Adrenal gland (tissue), 12 donors: ENCODE results near the gene MACROD2. TPM values are rescaled to one million over a fixed set of nuclear protein-coding genes. Genes with fewer than 3 reads are reported as not detected.

Experiments
- DNase-seq, 7 donors: peaks; one replicate each; pipeline ENCODE4 v3.0.0-alpha.2; 2019 to 2020
- H3K27ac ChIP-seq, 5 donors: fragments of 200-600 bp; sonication (generic) in 4 of 5; 1 replicate in 3 of 5; 2 replicates in 2 of 5; pipeline versions ENCODE4 v1.5.1 to v1.8.0; 2016 to 2020; ENCODE audit warnings: mild to moderate bottlenecking in 1 of 5
- H3K27me3 ChIP-seq: fragments of 200-600 bp; 2 replicates; pipeline ENCODE4 v1.8.0; 2021
- H3K36me3 ChIP-seq, 2 donors: fragments of 200-600 bp; replicated peaks in 1 of 2; 1 replicate in 1 of 2; 2 replicates in 1 of 2; pipeline versions ENCODE4 v1.5.1 to v1.8.0; 2018 to 2022
- H3K4me1 ChIP-seq, 2 donors: fragments of 200-600 bp; replicated peaks in 1 of 2; 1 replicate in 1 of 2; 2 replicates in 1 of 2; pipeline versions ENCODE4 v1.5.1 to v1.8.0; 2018 to 2021
- H3K4me3 ChIP-seq, 4 donors: fragments of 200-600 bp; sonication (generic) in 3 of 4; one replicate each; pipeline ENCODE4 v1.5.1; 2016 to 2018
- H3K9me3 ChIP-seq, 3 donors: fragments of 200-600 bp; sonication (generic) in 1 of 3; replicated peaks in 1 of 3; 1 replicate in 2 of 3; 2 replicates in 1 of 3; pipeline versions ENCODE4 v1.5.1 to v1.8.0; 2016 to 2021
- POLR2A ChIP-seq, 2 donors: fragments of 450-650 bp; IDR thresholded peaks; one replicate each; pipeline ENCODE4 v1.6.1; 2017; ENCODE audit warnings: antibody characterized with exemption in 2 of 2, mild to moderate bottlenecking in 2 of 2, moderate library complexity in 1 of 2
- WGBS, 4 donors: extraction: QIAGEN DNeasy Blood & Tissue Kit in 2 of 4; methylation state at CpG; one replicate each; pipeline versions ENCODE4 v1.1.5 to v1.1.7; 2013 to 2017; 5-methylcytosine and 5-hydroxymethylcytosine counted together
- intact Hi-C, 2 donors: fragments of 100-400 bp; cut with DNase I; formaldehyde crosslinking; loops; one replicate each; pipeline versions ENCODE4 v1.14.1 to v1.15.0; 2022 to 2023
- polyA plus RNA-seq, 3 donors: library from polyadenylated mRNA; stranded (reverse); fragments of 200-250 nt in 2 of 3; fragments of 350-450 nt in 1 of 3; fragmentation: Illumina TruSeq in 1 of 3; extraction: RNeasy Lipid Tissue Mini Kit (QIAGEN cat#74804) in 1 of 3; gene quantifications; one replicate each; pipeline ENCODE4 v1.2.3, GENCODE V29; 2013 to 2014
- total RNA-seq, 9 donors: library from RNA; depleted of rRNA in 4 of 9; stranded (reverse); fragments of >200 nt in 4 of 9; fragments of 120-200 nt in 1 of 9; fragmentation: NEBNext Ultra II Directional in 1 of 9; extraction: Animal tissue kit (Norgen Biotek cat#: 25700) in 1 of 9; gene quantifications; one replicate each; pipeline versions ENCODE4 v1.1.0 to v1.2.4, GENCODE V29; 2013 to 2023
- TF ChIP-seq, protein P1 (sequence below), 6 experiments: fragments of 450-650 bp in 4 of 6; fragments of 200-600 bp in 2 of 6; sonication (generic) in 1 of 6; IDR thresholded peaks; 1 replicate in 5 of 6; 2 replicates in 1 of 6; pipeline versions ENCODE4 v1.5.1 to v1.8.0; 2016 to 2021; ENCODE audit warnings: antibody characterized with exemption in 6 of 6, mild to moderate bottlenecking in 2 of 6, moderate library complexity in 1 of 6
- donor health status: healthy with polysubstance abuse.
- donor health status: Bipolar disorder and iron deficiency.
- donor health status: DM: yes; HTN: yes; CAD: no.
- donor health status: DM: no; HTN: no; CAD: no.
- donor health status: DM: no; HTN: no; CAD: no.
- donor health status: DM: yes; HTN: yes; CAD: no.

The MACROD2 gene
- total and polyA plus RNA-seq, 12 donors = 1.1 to 21.2 (median 6.4) TPM

DNA sequence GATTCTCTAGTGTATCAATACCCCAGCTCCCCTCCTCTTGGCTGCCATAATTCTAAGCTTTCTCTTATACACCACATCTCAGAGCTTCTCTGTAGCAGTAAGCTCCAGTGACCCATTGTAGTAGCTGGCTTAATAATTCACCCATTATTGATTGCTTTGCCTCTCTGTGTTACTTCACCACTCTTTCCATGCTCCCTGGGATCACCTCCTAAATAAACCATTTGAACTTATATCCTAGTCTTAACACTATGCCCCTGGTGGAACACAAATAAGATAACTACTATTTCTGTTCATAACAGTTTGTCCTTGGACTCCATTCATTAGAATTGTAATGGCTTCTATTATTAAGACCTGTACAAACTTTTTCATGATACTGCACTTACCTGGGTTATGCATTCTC is 1819.0 kb downstream of the MACROD2 start:
- TF ChIP-seq, protein P1, sequence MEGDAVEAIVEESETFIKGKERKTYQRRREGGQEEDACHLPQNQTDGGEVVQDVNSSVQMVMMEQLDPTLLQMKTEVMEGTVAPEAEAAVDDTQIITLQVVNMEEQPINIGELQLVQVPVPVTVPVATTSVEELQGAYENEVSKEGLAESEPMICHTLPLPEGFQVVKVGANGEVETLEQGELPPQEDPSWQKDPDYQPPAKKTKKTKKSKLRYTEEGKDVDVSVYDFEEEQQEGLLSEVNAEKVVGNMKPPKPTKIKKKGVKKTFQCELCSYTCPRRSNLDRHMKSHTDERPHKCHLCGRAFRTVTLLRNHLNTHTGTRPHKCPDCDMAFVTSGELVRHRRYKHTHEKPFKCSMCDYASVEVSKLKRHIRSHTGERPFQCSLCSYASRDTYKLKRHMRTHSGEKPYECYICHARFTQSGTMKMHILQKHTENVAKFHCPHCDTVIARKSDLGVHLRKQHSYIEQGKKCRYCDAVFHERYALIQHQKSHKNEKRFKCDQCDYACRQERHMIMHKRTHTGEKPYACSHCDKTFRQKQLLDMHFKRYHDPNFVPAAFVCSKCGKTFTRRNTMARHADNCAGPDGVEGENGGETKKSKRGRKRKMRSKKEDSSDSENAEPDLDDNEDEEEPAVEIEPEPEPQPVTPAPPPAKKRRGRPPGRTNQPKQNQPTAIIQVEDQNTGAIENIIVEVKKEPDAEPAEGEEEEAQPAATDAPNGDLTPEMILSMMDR (IDR thresholded peaks at IDR 0.05) = no peak
- TF ChIP-seq POLR2A (IDR thresholded peaks at IDR 0.05) = no peak
- H3K27ac ChIP-seq = no peak overlapping the region
- H3K36me3 ChIP-seq = no peaks in the 10 kb centered on the region
- H3K9me3 ChIP-seq = no peaks in the 10 kb centered on the region
- H3K27me3 ChIP-seq = no peaks in the 10 kb centered on the region
- H3K4me1 ChIP-seq = no peaks in the 10 kb centered on the region
- no peak for DNase-seq
- H3K4me3 ChIP-seq = no peak overlapping the region
- intact Hi-C loops = no loop called here

GRCh38 chr20:15814911-15815310 is 1819.6 kb downstream of the MACROD2 start:
- Histone ChIP-seq H3K9me3 (no peaks in the 10 kb centered on the region), H3K27me3 (no peaks in the 10 kb centered on the region), H3K4me1 (no peaks in the 10 kb centered on the region), H3K27ac (no peak overlapping the region), H3K36me3 (no peaks in the 10 kb centered on the region), H3K4me3 (no peak overlapping the region)
- no peak for DNase-seq
- TF ChIP-seq POLR2A (IDR thresholded peaks at IDR 0.05) = no peak
- TF ChIP-seq, protein P1 (IDR thresholded peaks at IDR 0.05) = no peak
- 27 to 44% (median 41%) methylated on average over 2 of the region's 2 CpGs for WGBS, 4 donors
- intact Hi-C loops = no loop called here

DNA sequence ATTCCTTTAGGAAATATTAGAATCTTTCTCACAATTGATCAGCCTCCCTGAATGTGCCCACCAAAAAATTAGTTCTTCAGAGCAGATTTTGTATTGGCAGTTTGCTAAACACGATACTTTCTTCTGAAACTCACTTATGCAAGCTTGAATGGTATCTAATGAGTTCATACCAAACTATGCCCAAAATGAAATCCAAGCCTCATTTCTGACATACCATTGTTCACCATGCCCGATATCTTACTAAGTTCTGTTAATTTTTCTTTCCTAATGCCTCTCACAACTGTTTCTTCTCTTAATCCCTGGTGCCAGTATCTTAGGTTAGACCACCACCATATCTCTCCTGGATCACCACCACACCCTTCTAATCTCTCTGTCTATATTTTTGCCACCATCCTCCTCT is 1822.0 kb downstream of the MACROD2 start:
- no peaks in the 10 kb centered on the region for H3K27me3 ChIP-seq
- no peak for DNase-seq
- intact Hi-C loops = no loop called here
- TF ChIP-seq POLR2A (IDR thresholded peaks at IDR 0.05) = no peak
- H3K36me3 ChIP-seq = no peaks in the 10 kb centered on the region
- WGBS, 4 donors = 89 to 93% (median 92%) methylated on average over 2 of the region's 2 CpGs
- no peaks in the 10 kb centered on the region for H3K9me3 ChIP-seq
- no peaks in the 10 kb centered on the region for H3K4me1 ChIP-seq
- H3K27ac ChIP-seq = no peak overlapping the region
- H3K4me3 ChIP-seq = no peak overlapping the region

DNA sequence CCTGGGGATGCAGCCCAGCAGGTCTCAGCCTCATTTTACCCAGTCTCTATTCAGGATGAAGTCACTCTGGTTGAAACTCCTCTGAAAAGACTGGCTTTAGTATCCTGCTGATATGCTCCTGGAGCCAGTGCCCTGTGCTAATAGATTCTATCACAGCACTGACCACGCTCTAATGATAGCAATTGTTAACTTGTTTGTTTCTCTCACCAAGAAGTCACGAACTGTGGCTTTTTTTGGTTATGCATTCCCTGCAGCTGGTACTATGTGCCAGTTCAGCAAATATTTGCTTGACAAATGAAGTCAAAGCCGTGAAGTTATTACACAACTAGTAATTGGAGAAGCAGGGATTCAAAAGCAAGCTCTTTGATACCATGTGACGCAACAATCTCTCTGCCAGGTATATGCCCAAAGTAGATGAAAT is 1823.3 kb downstream of the MACROD2 start:
- no peaks in the 10 kb centered on the region for H3K36me3 ChIP-seq
- H3K27ac ChIP-seq = no peak overlapping the region
- H3K4me3 ChIP-seq = no peak overlapping the region
- intact Hi-C loops = no loop called here
- H3K4me1 ChIP-seq = no peaks in the 10 kb centered on the region
- no peak for TF ChIP-seq POLR2A (IDR thresholded peaks at IDR 0.05)
- TF ChIP-seq, protein P1 (IDR thresholded peaks at IDR 0.05) = no peak
- 83 to 94% (median 88%) methylated on average over 4 of the region's 4 CpGs for WGBS, 4 donors
- no peaks in the 10 kb centered on the region for H3K27me3 ChIP-seq
- H3K9me3 ChIP-seq = no peaks in the 10 kb centered on the region
- no peak for DNase-seq

DNA sequence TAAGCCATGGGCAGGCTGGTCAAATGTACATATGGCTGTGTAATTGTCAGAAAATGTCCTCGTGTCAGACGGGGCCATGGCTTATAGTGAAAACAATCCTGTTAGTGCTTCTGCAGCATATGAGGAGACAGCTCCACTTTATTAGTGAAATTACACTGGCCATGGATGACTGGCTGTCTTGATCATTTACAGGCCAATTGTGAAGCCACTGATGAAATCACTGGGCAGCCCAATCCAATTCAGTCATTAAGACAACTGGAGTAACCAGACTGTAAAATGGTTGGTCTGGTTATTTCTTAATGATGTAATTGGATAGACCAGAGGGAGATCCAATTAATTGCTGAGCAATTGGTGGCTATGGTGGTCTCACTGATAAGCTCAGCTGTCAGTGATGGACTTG is 1828.4 kb downstream of the MACROD2 start:
- Histone ChIP-seq H3K4me1 (no peaks in the 10 kb centered on the region), H3K4me3 (no peak overlapping the region), H3K27me3 (no peaks in the 10 kb centered on the region), H3K36me3 (no peaks in the 10 kb centered on the region), H3K9me3 (no peaks in the 10 kb centered on the region), H3K27ac (no peak overlapping the region)
- no peak for DNase-seq
- no peak for TF ChIP-seq POLR2A (IDR thresholded peaks at IDR 0.05)
- TF ChIP-seq, protein P1 (IDR thresholded peaks at IDR 0.05) = no peak
- WGBS, 4 donors = 55 to 77% (median 69%) methylated on average over 2 of the region's 2 CpGs
- intact Hi-C loops = no loop called here
